ENCODE data around the gene NDUFAF5.

The NDUFAF5 gene

DNA sequence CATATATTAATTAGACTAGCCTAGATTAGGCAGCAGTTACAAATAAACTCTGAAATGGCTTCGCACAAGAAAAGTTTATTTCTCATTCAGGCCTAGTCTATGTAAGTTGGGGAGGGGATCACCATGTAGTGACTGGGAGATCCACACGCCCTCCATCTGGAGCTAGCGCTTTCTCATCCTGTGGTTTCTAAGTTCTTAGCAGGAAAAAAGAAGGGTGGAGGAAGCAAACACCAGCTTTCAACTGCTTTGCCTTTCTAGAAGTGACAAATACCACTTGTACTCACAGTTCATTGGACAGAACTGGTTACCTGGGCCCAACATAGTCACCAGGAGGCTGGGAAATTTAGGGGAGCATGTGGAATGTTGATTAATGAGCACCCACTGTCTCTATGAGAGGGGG lies 46.6 kb downstream of the NDUFAF5 start:
- DNase-seq = no peak

DNA sequence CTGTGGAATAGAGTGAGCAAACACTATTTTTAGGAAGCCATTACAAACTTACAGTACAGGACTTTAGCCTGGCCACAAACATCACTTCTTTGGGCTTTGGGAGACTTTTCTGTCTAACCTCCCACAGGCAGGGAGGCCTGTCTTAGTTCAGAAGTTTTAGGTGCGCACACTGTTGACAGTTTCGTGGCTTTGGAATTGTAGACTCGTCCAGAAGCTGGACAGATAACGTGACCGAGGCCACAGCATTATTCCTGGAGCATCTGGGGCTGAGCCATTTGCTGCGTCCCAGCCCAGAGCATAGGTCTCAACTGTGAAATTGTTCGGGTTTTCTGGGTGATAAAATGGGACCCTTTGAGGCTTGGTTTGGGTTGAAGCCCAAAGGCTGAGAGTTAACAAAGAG lies 53.8 kb downstream of the NDUFAF5 start:
- DNase-seq = no peak

GRCh38 chr20:13839421-13840092 lies 54.7 kb downstream of the NDUFAF5 start:
- no peak for DNase-seq

- no peak for DNase-seq
Measured at GRCh38 chr20:13840093-13840465, 55.3 kb downstream of the NDUFAF5 start.

- DNase-seq = no peak
Measured at GRCh38 chr20:13841206-13841605, 56.4 kb downstream of the NDUFAF5 start.

DNA sequence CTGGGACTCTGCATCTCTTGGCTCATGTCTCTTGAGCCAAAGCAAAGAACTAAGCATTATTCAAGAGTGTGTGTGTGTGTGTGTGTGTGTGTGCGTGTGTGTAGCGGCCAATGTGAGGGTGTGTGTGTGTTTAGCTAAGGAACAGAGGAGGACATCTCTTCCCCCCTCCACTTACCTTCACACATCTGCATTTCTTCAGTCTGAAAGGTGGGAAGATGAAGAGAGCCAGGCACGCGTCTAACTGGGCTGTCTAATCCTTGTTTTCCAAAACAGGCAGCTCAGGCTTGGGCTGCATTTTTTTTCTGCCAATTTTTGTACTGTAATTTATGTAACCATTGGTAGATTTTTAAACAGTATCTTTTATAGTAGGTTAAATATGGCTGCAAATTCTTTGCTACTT lies 59.5 kb downstream of the NDUFAF5 start:
- no peak for DNase-seq

DNA sequence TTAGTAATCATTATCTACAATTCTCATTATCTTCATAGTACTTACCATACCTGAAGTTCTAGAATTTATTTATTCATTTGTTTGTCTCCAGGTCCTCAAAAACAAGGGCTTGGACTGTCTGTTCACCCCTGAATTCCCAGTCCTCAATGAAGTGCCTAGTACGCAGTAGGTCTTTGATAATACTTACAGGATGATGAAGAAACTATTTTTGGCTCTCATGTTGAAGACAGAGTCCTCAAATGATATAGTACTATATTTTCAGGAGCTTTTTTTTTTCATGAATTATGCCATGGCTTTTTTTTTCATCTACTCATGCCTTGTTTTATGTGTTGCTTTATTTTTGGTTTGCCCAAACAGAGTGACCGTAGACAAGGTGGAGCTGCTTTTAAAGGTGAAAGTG lies 66.5 kb downstream of the NDUFAF5 start:
- no peak for DNase-seq

DNA sequence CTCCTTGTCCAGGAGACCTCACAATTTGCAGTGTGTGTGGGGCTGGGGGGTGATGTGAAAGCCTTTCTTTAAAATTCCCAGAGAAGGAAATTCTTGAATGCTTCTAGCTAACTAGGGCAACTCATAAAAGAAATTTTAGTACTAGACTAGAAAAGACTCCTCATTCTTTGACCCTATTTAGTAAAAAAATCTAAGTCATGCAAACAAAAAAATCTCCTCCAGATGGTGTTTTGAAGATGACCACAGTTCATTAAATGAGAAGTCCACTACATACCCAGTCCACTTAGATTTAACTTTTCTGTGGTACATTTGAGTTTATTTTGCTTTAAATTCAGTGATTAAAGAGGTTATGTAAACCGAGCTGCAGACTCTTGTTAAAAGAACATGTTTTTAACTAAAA lies 67.5 kb downstream of the NDUFAF5 start:
- DNase-seq = no peak

GRCh38 chr20:13855613-13856012 lies 70.8 kb downstream of the NDUFAF5 start:
- no peak for DNase-seq

DNA sequence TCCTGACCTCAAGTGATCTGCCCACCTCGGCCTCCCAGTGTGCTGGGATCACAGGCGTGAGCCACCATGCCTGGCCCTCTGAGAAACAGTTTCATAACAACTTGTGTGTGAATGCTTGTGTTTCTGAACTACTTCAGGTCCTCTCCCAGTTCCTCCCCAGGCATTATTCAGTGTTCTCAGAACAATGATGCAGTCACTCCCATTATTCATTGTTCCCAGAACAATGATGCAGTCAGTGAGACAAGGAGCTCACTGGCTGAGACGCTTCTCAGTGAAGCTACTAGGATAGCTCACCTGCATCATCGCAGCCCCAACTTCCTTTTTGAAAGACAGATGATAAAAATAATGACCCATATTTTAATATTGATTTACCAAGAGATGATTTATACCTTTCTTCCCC lies 71.5 kb downstream of the NDUFAF5 start:
- no peak for DNase-seq

DNA sequence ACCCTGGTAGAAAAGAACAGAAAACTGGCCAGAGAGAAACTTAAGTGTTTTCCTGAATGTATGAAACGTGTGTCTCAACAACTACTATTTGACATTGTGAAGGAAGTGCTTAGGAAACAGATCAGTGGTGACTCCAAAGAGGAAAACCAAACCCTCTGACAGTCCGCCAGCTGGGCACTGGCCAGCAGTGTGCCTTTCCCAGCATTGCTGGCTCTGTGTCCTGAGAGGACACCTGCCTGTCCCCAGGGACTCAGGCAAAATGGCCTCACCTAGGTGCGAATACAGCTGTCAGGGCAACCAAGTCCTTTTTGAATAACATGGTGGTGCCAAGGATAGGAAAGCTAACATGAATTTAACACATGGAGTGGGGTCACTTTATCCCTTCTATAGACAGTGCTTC lies 72.5 kb downstream of the NDUFAF5 start:
- no peak for DNase-seq

DNA sequence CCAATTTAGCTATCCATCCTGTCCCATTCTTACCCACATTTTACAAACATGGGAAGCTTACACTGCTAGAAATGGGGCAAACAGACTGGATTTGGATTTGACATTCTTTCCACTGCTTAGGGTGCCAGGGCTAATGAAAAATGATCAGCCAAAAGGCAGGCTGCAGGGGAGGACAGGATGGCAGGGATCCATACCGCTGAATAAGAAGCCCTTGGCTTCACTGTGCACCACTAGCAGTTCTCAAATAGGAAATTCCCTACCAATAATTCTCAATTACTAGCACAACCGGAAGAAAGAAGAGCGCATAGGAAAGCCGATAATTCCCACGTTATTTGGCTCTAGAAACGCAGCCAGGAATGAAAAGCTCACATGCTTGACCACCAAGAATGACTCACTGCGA lies 73.1 kb downstream of the NDUFAF5 start:
- no peak for DNase-seq

- no peak for DNase-seq
Measured at GRCh38 chr20:13858439-13858838, 73.6 kb downstream of the NDUFAF5 start.

DNA sequence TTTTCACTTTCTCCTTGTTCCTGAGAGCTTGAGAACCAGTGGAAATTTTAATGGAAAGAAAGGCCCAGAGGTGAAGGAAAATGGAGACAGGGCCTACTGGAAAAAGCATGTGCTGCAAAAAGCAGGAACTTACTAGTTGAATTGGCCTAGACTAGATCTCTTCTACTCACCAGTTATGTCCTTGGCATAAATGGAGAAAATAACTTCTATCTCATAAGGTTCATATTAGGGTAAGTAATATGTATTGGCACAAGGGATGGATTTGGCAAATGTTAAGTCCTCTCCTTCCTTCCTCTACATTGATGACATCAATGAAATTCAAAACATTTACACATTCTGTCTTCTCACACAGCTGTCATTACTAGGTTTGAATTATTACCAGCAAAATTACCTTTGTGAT lies 74.0 kb downstream of the NDUFAF5 start:
- no peak for DNase-seq

DNA sequence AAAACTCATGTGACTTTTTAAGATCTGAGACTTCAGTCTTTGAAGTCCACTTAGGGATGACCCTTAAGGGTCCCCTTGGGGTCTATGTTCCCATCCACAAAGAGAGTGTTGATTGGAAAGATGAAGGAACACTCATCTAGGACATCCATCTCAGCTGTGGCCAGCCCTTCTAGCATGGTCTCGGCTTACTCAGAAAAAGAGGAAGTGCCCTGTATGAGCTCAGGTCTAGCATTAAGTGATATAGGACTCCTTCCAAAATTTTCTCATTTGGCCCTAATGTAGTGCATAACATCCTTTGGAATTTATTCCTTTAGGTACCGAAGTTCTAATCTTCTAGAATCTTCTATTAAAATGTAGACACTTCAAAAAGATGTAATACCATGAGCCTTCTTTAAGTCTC lies 77.4 kb downstream of the NDUFAF5 start:
- no peak for DNase-seq

GRCh38 chr20:13863244-13863643 lies 78.4 kb downstream of the NDUFAF5 start:
- DNase-seq = no peak

DNA sequence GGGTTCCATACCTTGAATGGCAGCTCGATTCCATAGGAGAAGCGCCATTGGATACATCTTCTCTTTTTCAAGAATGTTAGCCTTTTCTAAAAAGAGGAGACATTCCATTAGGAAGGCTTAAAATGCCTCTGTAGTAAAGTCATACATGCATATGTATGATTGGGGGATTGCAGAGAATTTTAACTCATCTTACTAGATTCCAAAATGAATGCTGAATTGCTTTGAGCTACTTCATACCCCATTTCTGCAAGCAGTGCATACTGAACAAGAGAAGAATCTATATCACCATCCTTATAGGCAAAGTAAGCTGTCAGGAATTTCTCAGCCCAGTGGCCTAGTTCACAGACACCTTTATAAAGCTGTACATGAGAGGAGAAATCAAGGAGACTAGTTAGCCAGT lies 80.3 kb downstream of the NDUFAF5 start:
- no peak for DNase-seq

- DNase-seq = no peak
Measured at GRCh38 chr20:13865791-13866351, 81.0 kb downstream of the NDUFAF5 start.

DNA sequence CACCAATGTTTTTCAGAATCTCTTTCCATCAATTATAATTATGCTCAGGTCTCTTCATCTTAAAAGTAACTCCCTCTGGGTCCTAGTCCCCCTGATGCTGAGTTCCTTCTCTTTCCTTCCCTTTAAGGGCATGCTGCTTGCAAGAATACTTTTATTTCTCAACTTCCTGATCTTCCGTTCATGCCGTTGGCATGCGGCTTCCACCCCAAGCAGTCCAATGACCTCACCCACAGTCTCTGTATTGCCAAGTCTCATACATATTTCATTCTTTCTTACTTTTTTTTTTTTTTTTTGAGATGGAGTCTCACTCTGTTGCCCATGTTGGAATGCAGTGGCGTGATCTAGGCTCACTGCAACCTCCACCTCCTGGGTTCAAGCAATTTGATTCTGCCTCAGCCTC lies 83.5 kb downstream of the NDUFAF5 start:
- no peak for DNase-seq

DNA sequence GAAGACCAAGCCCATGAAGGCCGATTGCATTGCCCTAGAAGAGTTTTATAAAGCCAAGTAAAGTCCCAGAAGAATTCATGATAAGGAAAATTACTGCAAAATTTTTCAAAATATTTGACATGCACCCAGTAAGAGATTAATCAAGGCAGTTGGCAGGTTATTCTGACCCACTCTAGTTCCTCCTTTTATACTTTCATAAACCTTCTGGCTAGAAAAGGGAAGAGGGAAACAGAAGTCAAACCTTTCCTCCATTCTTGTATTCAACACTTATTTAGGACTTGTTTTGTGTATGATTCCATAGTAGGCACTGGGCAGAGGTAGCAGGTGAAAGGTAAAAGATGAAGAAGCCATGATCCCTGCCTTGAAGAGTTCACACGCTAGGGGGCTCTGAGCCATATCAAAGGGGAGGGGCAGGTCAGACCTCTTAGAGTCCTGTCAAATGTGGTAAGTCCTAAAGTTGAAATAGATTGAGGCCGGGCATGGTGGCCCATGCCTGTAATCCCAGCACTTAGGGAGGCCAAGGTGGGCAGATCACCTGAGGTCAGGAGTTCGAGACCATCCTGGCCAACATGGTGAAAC lies 85.4 kb downstream of the NDUFAF5 start:
- DNase-seq = no peak

All from NCI-H748 treated with DMSO at 0.1 percent for 48 hours (cell line).